ENCODE results near the gene GEMIN7. TPM values are rescaled to one million over a fixed set of nuclear protein-coding genes. Genes with fewer than 3 reads are reported as not detected.

GEMIN7 gene
- total and polyA plus RNA-seq, 2 donors (not counting 1 experiment from before 2014, with no cell fraction given): 15.7 to 18.0 TPM

DNA sequence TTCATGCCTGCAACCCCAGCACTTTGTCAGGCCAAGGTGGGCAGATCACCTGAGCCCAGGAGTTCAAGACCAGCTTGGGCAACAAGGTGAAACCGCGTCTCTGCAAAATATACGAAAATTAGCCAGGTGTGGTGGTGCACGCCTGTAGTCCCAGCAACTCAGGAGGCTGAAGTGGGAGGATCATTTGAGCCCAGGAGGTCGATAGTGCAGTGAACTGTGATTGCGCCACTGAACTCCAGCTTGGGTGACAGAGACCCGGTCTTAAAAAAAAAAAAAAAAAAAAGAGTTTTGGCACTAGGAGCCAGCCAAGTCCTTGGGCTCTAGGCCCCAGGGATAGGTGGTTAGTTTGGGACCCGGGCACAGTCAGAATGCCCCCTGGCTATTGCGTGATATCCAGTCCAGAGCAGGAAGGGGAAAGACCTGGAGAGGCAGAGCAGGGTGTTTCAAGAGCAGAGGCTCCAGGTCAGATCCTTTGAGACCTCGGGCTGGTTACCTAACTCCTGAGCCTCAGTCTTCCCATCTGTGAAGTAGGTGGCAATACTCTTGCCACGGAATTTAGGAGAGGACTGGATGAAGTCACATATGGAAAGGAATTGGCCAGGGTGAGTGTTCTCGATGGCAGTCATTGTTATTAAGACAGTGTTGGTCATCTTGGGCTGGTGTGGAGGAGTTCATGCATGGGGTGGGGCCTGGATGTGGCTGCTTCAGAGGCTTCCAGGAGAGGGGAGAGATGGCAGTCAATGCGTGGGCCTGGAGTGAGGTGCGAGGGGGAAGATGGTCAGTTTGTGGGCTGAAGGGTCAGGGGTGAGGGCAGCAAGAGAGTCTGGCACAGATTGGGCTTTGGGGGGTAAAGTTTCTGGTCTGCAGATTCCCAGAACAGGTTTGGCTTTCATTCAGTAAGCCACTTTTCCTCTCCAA, 16.7 kb downstream of the GEMIN7 start:
- Histone ChIP-seq H3K9me3 (ENCODE audit: control insufficient read depth, insufficient read depth, low read depth, low read length) (no peaks in the 10 kb centered on the region), H4K20me1 (ENCODE audit: control insufficient read depth, extremely low read depth, insufficient read depth, low read length) (no peaks in the 10 kb centered on the region), H3K27me3 (ENCODE audit: control insufficient read depth, insufficient read depth, low read length) (no peaks in the 10 kb centered on the region), H2AFZ (ENCODE audit: low read length) (no peak overlapping the region), H3K4me3 (replicated peaks in 1 of 4; ENCODE audit: control extremely low read depth in 1 of 4, insufficient read depth in 1 of 4, low read depth in 3 of 4, low read length in 4 of 4) (peak overlapping the region in 1 of 4 experiments; percentile 1), H3K36me3 (ENCODE audit: control insufficient read depth, insufficient read depth, low read length) (peaks cover under 1% of the 10 kb centered on the region), H3K27ac (ENCODE audit: insufficient read depth, low read length) (no peak overlapping the region), H3K4me2 (ENCODE audit: extremely low read depth, insufficient read depth, low read length) (no peak overlapping the region), H3K4me1 (ENCODE audit: control insufficient read depth, extremely low read depth, insufficient read depth, low read length) (peaks cover 43% of the 10 kb centered on the region), H3K79me2 (ENCODE audit: control insufficient read depth, insufficient read depth, low read length) (peaks cover 75% of the 10 kb centered on the region), H3K9ac (ENCODE audit: insufficient read depth, low read length) (no peak overlapping the region)
- no peak for DNase-seq (ENCODE audit: low read depth in 2 of 2)
- TF ChIP-seq EZH2 (IDR thresholded peaks at IDR 0.05; ENCODE audit: low read length, missing control alignments): no peak
- TF ChIP-seq, protein P1, sequence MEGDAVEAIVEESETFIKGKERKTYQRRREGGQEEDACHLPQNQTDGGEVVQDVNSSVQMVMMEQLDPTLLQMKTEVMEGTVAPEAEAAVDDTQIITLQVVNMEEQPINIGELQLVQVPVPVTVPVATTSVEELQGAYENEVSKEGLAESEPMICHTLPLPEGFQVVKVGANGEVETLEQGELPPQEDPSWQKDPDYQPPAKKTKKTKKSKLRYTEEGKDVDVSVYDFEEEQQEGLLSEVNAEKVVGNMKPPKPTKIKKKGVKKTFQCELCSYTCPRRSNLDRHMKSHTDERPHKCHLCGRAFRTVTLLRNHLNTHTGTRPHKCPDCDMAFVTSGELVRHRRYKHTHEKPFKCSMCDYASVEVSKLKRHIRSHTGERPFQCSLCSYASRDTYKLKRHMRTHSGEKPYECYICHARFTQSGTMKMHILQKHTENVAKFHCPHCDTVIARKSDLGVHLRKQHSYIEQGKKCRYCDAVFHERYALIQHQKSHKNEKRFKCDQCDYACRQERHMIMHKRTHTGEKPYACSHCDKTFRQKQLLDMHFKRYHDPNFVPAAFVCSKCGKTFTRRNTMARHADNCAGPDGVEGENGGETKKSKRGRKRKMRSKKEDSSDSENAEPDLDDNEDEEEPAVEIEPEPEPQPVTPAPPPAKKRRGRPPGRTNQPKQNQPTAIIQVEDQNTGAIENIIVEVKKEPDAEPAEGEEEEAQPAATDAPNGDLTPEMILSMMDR (conservative IDR thresholded peaks at IDR 0.05 in 1 of 2, IDR thresholded peaks at IDR 0.05 in 1 of 2; ENCODE audit: low read depth in 1 of 2, low read length in 2 of 2): no peak

GRCh38 chr19:45096700-45097099, 17.6 kb downstream of the GEMIN7 start:
- no peak overlapping the region for H3K4me2 ChIP-seq (ENCODE audit: extremely low read depth, insufficient read depth, low read length)
- peak overlapping the region; percentile 74 for H3K27ac ChIP-seq (ENCODE audit: insufficient read depth, low read length)
- no peak overlapping the region for H3K9ac ChIP-seq (ENCODE audit: insufficient read depth, low read length)
- no peaks in the 10 kb centered on the region for H3K27me3 ChIP-seq (ENCODE audit: control insufficient read depth, insufficient read depth, low read length)
- TF ChIP-seq EZH2 (IDR thresholded peaks at IDR 0.05; ENCODE audit: low read length, missing control alignments): no peak
- TF ChIP-seq, protein P1 (conservative IDR thresholded peaks at IDR 0.05 in 1 of 2, IDR thresholded peaks at IDR 0.05 in 1 of 2; ENCODE audit: low read depth in 1 of 2, low read length in 2 of 2): no peak
- DNase-seq (ENCODE audit: low read depth in 2 of 2): no peak
- no peak overlapping the region for H2AFZ ChIP-seq (ENCODE audit: low read length)
- no peaks in the 10 kb centered on the region for H3K9me3 ChIP-seq (ENCODE audit: control insufficient read depth, insufficient read depth, low read depth, low read length)
- no peaks in the 10 kb centered on the region for H3K36me3 ChIP-seq (ENCODE audit: control insufficient read depth, insufficient read depth, low read length)
- H3K4me3 ChIP-seq (replicated peaks in 1 of 4; ENCODE audit: control extremely low read depth in 1 of 4, insufficient read depth in 1 of 4, low read depth in 3 of 4, low read length in 4 of 4): no peak overlapping the region
- H3K4me1 ChIP-seq (ENCODE audit: control insufficient read depth, extremely low read depth, insufficient read depth, low read length): peaks cover 41% of the 10 kb centered on the region
- no peaks in the 10 kb centered on the region for H4K20me1 ChIP-seq (ENCODE audit: control insufficient read depth, extremely low read depth, insufficient read depth, low read length)
- H3K79me2 ChIP-seq (ENCODE audit: control insufficient read depth, insufficient read depth, low read length): peaks cover 84% of the 10 kb centered on the region

DNA sequence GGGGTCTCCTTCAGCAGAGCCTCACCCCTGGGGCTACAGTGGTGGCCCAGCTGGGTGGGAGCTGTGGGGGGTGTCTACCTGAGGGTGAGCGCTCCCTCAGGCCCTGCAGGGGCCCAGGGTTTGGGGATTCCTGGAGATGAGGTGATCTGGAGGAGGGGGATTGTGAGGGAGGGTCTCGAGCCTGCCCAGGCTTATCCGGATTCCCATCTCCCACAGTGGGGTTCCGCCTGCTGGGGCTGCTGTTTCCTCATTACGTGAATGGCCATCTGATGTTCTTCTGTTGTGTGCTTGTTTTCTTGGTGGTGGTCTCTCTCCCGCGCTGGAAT, 18.4 kb downstream of the GEMIN7 start:
- H4K20me1 ChIP-seq (ENCODE audit: control insufficient read depth, extremely low read depth, insufficient read depth, low read length): no peaks in the 10 kb centered on the region
- H3K36me3 ChIP-seq (ENCODE audit: control insufficient read depth, insufficient read depth, low read length): no peaks in the 10 kb centered on the region
- peaks cover 42% of the 10 kb centered on the region for H3K4me1 ChIP-seq (ENCODE audit: control insufficient read depth, extremely low read depth, insufficient read depth, low read length)
- no peaks in the 10 kb centered on the region for H3K27me3 ChIP-seq (ENCODE audit: control insufficient read depth, insufficient read depth, low read length)
- H3K79me2 ChIP-seq (ENCODE audit: control insufficient read depth, insufficient read depth, low read length): peaks cover 92% of the 10 kb centered on the region
- no peak overlapping the region for H3K4me2 ChIP-seq (ENCODE audit: extremely low read depth, insufficient read depth, low read length)
- H3K4me3 ChIP-seq (replicated peaks in 1 of 4; ENCODE audit: control extremely low read depth in 1 of 4, insufficient read depth in 1 of 4, low read depth in 3 of 4, low read length in 4 of 4): no peak overlapping the region
- TF ChIP-seq, protein P1 (conservative IDR thresholded peaks at IDR 0.05 in 1 of 2, IDR thresholded peaks at IDR 0.05 in 1 of 2; ENCODE audit: low read depth in 1 of 2, low read length in 2 of 2): no peak
- no peak for TF ChIP-seq EZH2 (IDR thresholded peaks at IDR 0.05; ENCODE audit: low read length, missing control alignments)
- H3K9ac ChIP-seq (ENCODE audit: insufficient read depth, low read length): no peak overlapping the region
- peak overlapping the region; percentile 74 for H3K27ac ChIP-seq (ENCODE audit: insufficient read depth, low read length)
- no peak overlapping the region for H2AFZ ChIP-seq (ENCODE audit: low read length)
- DNase-seq (ENCODE audit: low read depth in 2 of 2): no peak
- no peaks in the 10 kb centered on the region for H3K9me3 ChIP-seq (ENCODE audit: control insufficient read depth, insufficient read depth, low read depth, low read length)
